Retinal pigment epithelial cell (primary cell): ENCODE results near the gene TNFAIP8L1.
"Not testable (repeated sequence)": the region's sequence is repeated elsewhere in the genome, so short reads cannot be mapped to it uniquely, and the experiment has no call there.

Experiments used
- DNase-seq: peaks from one replicate; pipeline ENCODE4 v3.0.0-alpha.2; 2010; ENCODE audit warnings: low read depth
- H3K4me3 ChIP-seq: 2 replicates; pipeline ENCODE4 v1.5.1; 2011; ENCODE audit warnings: mild to moderate bottlenecking, low read length, control low read depth, moderate library complexity
- CTCF ChIP-seq: conservative IDR thresholded peaks from 2 replicates; pipeline ENCODE4 v1.5.1; 2011; ENCODE audit warnings: low read depth, low read length, control low read depth, inconsistent platforms

TNFAIP8L1 gene

GRCh38 chr19:4678881-4679790 is 39.8 kb downstream of the TNFAIP8L1 start:
- DNase-seq, result no peak

GRCh38 chr19:4680021-4680420 is 40.7 kb downstream of the TNFAIP8L1 start:
- not testable (repeated sequence) for H3K4me3 ChIP-seq, DNase-seq

More at GRCh38 chr19:4678881-4679790, 39.8 kb downstream of the TNFAIP8L1 start:
- no peak overlapping the region for H3K4me3 ChIP-seq
- no peak for TF ChIP-seq CTCF

DNA sequence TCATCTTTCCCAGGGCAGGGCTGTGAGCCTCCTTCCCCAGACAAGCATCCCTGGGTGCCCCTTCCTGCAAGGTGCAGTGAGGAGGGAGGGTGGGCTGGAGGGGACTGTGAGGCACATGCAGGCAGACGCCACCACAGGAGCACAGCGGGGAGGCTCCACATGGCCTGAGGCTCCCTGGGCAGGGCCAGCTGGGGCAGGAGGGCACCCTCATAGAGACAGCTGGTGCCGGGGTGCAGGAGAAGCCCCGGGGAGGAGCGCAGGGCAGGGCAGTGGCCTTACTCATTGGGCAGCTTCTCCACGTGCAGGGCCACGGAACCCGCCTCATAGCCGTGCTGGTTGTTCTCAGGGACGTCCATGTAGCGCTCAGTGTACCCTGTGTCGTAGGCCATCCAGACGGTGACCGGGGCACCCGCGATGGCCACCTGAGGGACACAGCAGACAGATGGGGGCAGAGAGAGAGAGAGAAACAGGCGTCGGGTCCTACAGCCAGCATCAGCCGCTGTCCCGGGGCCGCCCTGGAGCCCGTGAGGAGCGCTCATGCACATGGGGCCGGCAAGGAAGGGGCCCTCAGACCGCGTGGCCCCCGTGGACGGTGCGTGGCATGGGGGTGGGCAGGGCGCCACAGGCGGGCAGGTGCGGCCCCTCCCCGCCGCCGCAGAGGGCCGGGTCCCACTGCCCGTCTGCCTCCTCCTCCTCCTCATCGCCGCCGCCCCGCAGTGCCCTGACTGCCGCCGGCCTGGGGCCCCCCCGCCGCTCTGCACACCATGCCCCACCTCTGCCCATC is 43.3 kb downstream of the TNFAIP8L1 start:
- DNase-seq, result no peak
- TF ChIP-seq CTCF, result no peak
- H3K4me3 ChIP-seq, result no peak overlapping the region

- DNase-seq, result no peak
- H3K4me3 ChIP-seq, result no peak overlapping the region
- no peak for TF ChIP-seq CTCF
Measured at GRCh38 chr19:4684312-4685095, 45.2 kb downstream of the TNFAIP8L1 start.

- no peak for TF ChIP-seq CTCF
- DNase-seq, result no peak
- H3K4me3 ChIP-seq, result no peak overlapping the region
Measured at GRCh38 chr19:4686700-4687099, 47.4 kb downstream of the TNFAIP8L1 start.

DNA sequence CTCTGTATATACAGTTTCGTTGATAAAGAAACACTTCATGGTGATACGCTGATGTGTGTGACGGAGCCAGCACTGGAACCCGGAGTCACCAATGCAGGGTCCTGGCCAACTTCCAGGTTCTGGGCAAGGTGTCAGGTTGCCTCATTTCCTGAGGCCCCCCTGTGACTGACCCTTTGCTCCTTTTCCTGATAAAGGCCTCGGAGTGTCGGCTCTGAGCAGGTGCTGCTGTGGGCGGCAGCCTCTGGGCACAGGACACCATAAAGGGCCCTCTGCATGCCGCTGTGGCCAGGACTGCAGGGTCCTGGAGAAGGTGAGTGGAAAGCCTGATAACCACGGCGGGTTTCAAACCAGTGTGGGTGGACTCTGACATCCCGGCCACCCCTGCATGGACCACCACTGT is 48.1 kb downstream of the TNFAIP8L1 start:
- no peak for DNase-seq
- TF ChIP-seq CTCF, result no peak
- H3K4me3 ChIP-seq, result no peak overlapping the region

GRCh38 chr19:4688587-4688986 is 49.3 kb downstream of the TNFAIP8L1 start:
- DNase-seq, result no peak
- H3K4me3 ChIP-seq, result no peak overlapping the region
- TF ChIP-seq CTCF, result no peak
